GM19328 (cell line): ENCODE data around the gene FILIP1L.

Source experiments
- ATAC-seq: cut with Tn5 transposase; IDR thresholded peaks from one replicate; pipeline ENCODE4 v1.9.1; 2021; ENCODE audit warnings: mild to moderate bottlenecking, moderate library complexity; ENCODE audit not compliant: unreplicated experiment

Gene FILIP1L

DNA sequence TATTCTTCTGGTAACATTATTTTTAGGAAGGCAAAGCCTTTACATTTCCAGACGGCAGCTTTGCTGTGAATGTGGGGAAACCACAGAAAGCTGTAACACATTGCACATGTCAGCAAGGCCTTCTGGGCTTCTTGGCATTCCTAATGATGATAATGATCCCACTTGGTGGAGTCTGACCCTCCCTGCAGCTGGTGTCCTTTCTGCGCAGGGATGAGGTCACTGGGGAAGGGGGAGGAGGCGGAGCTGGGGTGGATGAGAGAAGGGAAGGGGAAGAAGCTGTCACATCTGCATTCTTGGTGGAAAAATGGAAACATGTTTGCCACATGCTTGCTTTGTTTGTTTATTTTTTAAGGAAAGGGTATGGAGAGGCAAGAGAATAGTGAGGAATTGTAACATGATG is 68.6 kb downstream of the FILIP1L start:
- no peak for ATAC-seq

DNA sequence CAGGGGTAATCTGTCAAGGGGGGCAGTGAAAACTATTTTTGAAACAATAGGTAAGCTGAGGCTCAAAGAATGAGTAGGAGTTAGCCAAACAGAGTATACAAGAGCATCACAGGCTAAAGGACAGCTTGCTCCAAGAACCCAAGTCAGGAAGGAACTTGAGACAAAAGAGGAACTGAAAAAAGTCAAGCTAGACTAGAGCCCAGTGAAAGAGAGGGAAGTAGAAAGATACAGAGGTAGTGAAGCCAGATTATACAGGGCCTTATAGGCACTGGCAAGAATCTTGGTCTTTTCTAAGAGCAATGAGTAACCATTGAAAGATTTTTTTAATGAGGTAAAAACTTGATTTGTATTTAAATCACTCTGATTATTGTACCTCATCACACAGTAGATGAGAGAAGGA is 69.9 kb downstream of the FILIP1L start:
- peak; percentile 72 for ATAC-seq

DNA sequence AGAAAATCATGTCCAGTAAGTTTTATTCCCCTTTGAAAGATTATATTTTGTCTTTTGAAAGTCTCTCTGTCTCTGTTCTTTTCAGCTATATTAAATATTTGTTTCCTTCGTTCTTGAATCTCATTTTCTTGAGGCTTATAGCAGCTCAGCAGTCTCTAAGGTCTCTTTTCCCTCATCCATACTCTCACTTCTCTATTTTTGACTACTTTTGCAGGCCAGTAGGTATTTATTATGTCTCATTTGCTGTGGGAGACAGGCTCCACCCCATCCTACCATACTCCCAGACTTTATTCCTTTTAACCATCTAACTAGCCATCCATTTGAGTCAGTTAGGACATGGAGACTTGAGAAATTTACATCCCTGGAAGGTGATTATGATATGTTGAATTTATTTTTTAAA is 71.0 kb downstream of the FILIP1L start:
- no peak for ATAC-seq

DNA sequence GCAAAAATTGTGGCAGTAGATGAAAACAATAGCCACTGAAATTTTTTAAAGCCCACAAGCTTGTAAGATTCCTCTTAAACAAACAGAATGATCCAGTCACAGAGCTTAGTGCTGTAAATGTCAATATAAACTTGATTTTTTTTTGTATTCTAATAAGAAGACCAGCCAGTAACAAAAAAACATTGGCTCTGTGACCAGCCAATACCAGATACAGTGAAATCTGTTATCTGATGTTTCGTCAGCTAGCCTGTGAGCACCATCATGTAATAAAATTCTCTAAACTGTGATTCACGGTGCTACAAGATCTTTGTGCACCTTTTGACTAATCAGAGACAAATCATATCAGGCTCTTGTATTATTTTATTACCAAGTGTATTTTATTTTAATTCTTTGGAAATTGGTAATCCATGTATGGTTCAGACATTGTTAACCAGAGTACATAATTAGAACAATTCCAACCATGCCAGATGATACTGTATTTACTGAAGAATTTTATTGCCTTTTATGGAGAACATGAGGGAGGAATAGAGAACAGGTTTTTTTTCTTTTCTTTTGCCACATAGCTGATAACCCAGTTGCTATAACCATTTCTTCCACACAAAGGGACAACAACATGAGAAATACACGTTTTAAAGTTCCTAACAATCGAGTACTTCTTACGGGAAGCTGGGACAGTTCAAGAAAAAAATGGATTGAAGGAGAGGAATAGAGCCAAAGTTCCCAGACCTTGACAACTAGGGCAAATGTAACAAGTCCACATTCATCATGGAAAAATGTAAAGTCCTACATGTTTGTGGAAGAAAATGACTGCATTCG is 71.9 kb downstream of the FILIP1L start:
- ATAC-seq, result no peak

DNA sequence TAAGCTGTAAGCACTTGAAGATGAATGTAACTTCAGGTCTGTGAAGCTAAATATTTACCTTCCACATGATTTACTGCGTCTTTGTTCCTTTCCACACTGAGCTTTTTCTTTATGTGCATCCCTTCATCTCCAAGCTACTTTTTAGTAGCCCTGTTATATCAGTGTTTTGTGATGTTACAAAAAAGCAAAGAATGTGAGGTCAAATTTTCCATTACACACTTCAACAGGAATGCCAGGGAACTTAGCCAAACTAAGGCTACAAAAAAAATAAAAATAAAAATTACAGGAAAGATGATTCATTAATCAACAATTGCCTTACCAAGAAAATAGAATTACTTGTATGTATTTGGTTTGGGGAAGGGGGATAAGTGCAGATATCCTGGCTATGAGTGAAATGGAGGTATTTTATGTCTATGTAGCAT is 73.0 kb downstream of the FILIP1L start:
- ATAC-seq, result no peak

DNA sequence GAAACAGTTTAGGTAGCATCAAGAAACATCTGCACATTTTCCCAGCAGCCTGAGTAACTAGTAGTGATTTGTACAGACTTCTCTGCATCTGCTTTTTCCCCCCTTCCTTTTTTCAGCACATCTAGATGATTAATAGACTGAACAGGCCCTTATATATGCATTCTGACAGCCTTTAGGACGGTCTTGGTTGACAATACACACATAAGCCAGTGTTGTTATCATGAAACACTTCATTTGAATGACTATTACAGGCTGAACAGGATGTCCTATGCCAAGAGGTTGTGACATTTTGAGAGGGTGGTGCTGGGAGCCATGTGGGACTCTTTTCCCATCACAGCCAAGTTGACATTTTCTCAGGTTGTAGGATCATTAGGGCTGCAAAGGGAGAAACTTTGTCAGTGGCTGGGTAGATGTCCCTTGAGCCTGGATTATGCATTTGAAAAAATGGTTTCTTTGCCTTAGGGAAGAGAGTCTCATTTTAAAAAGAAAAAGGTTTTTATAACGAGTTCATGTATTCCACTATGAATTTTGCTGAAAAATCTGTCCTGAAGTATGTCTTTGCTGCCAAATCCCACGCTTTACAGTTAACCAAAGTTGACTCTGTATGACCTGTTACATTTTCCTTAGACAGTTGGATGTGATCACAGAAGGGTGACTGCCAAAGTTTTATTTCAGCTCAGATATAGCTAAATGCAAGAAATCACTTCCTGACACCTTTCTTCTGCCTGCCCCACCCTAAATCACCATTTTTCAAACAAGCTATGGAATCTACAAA is 73.7 kb downstream of the FILIP1L start:
- ATAC-seq, result no peak

DNA sequence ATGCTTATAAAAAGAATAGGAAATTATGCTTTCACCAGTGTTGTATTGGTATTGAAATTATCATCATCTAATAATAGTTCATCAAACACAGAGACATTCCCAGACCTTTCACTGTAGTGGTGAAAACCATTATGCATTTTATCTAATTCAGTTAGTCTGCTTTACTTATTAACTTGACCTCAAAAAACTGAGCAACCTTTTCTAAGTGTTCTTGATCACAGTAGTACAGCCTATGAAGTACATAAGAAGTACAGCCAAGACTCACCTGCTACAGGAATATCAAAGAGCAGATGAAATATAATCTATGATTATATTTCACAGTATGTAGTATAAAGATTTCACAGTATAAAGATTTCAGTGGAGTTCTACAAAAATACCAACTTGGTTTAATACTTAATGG is 75.2 kb downstream of the FILIP1L start:
- no peak for ATAC-seq

DNA sequence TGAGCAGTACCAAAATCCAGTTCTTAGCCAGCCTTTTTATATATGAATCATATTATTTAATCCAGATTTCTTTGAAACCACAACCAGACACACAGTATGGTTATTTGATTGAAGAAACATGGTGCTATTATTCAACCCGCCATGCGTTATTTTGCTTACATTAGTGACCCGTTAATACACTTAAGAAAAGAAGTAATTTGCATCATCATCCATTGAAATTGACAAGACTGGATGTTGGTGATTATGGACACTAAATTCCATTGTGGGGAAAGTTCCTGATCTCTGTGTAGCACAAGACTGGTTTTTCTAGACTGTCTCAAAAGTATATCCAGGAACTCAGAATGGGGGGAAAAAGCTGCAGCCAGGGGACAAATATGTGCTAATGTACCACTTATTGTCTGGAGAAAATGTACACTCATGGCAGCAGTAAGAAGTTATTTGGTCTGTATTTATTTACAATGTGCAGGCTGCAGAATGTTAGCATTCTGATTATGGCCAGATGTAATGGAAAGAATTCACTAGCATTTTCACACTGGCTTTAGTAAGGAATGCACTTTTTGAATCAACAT is 80.3 kb downstream of the FILIP1L start:
- no peak for ATAC-seq

DNA sequence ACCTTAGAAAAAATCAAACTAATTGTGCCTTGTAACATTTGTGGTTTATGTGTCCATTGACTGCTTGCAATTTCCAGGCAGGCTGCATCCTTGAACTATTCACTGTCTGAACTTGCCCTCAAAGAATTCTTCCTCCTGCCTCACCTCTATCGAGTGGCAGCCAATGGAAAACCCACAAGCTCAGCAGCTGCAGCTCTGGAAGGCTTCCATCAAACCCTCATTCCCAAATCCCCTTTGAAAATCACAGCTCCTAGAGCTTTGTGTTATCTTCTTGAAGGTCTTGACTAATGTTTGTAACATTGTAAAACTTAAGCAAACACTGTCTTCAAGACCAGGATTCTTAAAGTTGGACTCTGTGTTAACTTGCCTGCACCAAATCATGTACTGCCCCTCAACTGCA is 81.1 kb downstream of the FILIP1L start:
- ATAC-seq, result no peak

DNA sequence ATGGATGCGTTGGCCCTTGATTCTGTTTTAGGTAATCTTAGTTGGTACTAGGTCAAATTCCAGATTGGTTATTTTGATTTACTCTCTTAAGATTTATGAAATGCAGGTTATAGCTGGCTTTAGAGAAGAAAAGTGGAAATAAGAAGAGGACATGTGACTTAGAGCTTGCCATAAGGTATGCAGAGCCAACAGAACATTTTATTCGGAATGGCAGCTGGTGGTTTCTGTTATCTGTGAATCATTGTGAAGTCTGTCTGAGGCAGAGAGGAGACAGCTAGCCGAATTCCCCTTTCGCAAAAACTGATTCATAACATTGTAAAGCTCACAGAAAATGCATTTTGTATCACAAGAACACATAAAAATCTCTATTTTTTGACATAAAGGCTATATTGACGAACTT is 82.1 kb downstream of the FILIP1L start:
- ATAC-seq, result no peak

DNA sequence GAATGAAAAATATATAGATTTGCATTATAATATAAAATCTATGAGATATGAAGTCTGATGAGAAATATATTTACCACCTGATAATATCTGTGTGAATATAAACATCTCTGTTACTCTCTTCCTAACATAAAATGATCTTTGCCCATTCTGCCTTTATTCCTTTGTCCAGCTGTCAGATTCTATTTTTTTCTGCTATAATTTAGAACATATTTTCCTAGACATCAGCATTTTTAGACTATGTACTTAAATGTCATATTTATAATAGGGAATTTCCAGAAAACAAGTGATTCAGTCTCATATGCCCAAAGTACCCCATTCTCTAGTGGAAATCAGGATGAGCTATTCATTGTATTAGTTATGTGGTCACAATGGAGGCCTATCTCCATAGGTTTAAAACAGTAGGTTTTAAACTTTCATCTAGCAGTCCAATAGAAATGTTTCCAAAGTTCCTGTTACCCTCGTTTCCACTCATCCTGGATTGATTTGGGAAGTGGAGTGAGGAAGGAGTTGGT is 83.3 kb downstream of the FILIP1L start:
- no peak for ATAC-seq

DNA sequence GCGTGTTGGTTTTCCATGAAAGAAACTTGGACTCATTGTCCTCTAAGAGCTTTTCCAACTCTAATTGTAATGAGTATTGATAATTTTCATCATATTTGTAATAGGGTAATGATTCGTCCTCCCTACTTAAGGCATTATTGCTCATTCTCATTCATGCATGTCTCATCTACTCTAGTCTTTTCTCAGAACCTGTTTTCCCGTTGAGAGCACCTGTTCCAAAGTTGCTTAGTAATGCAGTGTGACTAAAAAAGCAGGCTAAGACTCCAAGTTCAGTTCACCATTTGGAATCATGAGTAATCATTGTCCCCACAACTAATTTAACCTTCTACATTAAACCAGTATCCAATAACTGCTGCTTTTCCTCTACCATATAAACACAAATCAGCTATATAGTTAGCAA is 84.0 kb downstream of the FILIP1L start:
- ATAC-seq, result no peak

DNA sequence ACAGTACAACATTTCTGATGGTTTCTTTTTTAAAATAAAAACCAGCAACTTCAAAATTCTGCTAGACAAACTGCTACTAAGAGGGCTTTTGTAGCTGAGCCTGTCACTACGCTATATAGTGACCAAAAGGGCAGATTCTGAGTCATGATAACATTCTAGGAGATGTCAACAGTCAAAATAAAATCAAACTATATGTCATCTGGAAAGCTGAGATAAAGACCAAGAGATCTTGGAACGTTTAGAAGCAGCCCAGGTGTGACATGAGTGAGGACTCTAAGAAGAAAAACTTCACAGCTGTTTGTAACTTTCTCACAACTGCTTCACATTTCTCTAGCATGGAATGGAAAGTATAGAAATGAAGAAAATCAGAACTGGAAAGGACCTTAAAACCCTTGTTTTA is 84.6 kb downstream of the FILIP1L start:
- ATAC-seq, result no peak

DNA sequence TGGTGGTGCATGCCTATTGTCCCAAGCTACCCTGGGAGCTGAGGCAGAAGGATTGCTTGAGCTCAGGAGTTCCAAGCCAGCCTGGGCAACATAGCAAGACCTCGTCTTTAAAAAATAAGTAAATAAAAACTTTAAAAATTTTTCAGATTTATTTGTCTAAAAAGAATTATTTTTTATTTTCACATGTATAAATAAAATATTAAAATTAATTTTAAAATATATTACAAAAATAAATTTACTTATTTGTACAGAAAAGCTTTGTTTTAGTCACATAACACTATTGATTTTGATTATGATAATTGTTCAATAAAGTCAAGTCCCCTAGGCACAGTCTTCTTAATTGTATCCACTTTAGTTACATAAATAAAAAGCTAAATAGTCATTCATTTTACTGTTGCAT is 85.2 kb downstream of the FILIP1L start:
- no peak for ATAC-seq

DNA sequence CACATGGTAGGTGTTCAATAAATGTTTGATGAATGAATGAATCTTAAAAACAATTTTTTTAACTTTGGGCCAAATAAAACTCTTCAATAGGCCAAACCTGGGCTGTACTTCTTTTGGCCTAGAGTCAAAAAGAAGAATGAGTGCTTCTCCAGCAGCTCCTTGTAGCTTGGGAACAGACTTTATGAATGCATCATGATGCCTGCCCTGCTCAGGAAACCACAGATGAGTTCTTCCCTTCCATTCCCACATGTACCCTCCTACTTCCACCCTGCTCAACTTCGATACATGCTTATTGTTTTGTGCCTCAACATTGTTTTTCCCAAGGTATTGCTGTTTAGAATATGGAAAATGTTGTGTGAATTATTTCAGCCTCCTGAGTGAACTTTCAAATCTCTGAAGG is 87.0 kb downstream of the FILIP1L start:
- no peak for ATAC-seq

DNA sequence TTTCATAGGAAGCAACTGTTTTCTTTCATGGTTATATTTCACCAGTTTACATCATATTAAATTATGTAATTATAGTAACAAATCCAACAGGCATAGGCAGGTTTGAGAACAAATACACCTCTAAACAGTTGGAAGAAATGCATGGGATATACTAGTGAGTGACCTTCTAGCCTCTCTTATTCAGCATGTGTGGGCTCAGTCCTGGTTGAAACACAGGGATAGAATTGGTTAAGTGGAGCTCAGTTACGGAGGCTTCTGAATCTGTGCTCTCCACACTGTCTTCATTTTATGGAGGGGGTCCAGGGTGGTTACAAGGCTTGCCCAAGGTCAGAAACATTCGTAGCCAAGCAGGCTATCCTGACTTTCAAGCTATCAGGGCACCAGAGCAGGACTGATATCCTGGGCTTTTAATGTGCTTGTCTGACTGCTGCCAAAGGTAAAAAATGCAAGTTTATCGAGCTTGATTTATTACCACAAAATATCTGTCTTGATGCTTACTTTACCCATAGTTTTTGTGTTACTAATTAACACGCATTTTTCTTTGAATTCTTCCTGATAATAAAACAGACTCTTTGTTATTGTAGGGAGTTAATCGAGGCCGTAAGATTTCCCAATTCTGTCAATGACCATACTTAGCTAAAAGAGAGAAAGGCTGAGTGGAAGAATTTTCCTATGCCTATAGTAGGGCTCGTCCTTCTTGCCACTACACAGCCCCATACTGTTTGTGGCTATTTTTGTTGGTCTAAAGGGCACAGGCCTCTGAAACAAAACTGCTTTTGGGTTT is 89.6 kb downstream of the FILIP1L start:
- ATAC-seq, result no peak

DNA sequence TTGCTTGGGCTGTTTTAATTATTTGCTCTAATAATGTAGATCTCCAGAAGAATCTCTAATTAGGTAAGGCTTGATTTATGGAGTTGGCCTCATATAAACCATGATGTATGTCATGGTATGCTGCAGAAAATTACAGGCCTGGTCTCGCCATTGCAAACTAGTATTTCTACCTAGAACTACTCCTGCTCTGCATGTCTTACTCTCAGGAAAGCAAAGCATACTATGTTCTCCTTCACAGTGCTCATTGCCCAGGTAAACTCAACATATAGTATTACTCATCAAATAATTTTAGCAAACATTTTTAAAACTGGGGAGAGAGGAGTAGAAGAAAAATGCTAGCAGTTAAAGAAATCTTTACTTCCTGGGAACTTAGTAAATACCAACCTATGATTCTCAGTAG is 90.7 kb downstream of the FILIP1L start:
- ATAC-seq, result no peak

DNA sequence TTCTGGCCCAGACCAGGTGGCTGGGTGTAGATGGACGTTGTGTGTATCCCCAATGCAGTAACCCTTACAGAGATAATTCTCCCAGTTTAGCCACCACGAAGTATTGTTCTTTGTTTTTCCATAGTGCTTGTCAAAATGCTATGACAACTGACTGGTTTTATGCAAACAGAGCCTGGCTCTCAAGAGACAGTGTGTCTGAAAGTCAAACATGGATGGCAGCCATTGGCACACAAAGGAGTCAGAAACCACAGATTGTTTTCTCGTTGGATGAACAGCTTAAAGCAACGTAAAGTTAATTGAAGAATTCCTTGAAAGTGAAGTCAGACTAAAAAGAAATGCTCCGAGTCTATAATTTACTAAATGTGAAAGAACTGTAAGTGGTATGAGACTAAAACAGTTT is 91.2 kb downstream of the FILIP1L start:
- ATAC-seq, result no peak

DNA sequence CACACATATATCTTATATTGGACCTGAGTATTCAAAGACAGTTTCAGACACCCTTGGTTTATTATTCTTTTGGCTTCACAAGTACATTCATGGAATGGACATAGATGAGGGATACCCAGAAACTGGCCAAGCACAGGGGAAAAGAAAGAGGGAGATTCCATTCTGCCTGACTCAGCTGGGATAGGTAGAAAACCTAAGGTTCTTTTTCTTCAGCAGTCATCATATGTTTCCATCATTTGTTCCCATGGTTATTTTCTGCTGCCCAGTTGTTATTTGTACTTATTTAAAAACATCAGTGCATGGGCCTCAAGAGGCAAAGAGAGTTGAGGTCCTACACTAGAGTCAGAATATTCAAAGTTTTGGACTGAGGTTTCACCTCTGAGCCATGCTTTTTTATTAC is 91.8 kb downstream of the FILIP1L start:
- no peak for ATAC-seq

DNA sequence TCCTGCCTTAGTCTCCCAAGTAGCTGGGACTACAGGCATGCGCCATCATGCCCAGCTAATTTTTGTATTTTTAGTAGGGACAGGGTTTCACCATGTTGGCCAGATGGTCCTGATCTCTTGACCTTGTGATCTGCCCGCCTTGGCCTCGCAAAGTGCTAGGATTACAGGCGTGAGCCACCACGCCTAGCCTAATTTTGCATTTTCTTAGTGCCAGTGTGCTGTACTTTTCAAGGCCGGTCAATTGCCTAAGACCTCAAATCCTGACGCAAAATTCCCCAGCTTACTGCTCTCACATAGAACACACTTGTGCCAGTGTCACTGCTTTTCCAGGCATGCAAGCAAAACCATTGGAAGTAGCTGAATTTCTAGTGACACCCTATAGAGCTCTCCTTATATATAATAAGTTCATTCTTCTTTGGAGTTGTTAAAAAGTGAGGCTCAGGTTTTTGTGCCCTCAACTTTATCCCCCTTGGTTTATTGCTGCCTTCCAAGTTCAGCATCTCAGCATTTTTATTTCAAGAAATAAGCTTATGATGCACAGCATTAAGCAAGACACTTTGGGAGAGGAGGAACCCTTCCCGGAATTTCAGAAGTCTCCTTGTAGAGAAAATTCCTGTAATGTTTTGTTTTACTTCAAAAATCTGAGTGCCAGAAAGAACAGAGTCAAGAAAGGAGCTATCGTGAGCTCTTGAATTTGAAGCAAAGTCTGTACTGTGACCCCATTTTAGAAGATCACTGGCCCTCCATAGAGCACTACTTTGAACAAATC is 93.2 kb downstream of the FILIP1L start:
- ATAC-seq, result no peak
